Astrocyte (in vitro differentiated cells and primary cell): ENCODE data around the gene DUS1L. TPM values are rescaled to one million over a fixed set of nuclear protein-coding genes. Genes with fewer than 3 reads are reported as not detected.

Experiments
- DNase-seq: peaks from one replicate; pipeline ENCODE4 v3.0.0-alpha.2; 2010; ENCODE audit warnings: low read depth
- FAIRE-seq: peaks from 2 replicates; lab custom pipeline; 2011; peaks lifted over from hg19 to GRCh38; lab: Jason Lieb, UNC
- H2AFZ ChIP-seq: 2 replicates; pipeline ENCODE4 v1.6.0; 2012; ENCODE audit warnings: low read depth, low read length, inconsistent platforms
- H3K27ac ChIP-seq: 2 replicates; pipeline ENCODE4 v1.5.1; 2011; ENCODE audit warnings: low read depth, low read length, inconsistent platforms
- H3K27me3 ChIP-seq: 2 replicates; pipeline ENCODE4 v1.6.0; 2011; ENCODE audit warnings: low read length, inconsistent platforms; ENCODE audit not compliant: insufficient read depth
- H3K36me3 ChIP-seq: 2 replicates; pipeline ENCODE4 v1.5.1; 2011; ENCODE audit warnings: low read length, inconsistent platforms; ENCODE audit not compliant: insufficient read depth
- H3K4me1 ChIP-seq: 2 replicates; pipeline ENCODE4 v1.5.1; 2011; ENCODE audit warnings: low read length, inconsistent platforms; ENCODE audit not compliant: insufficient read depth
- H3K4me2 ChIP-seq: 2 replicates; pipeline ENCODE4 v1.6.0; 2012; ENCODE audit warnings: low read length, inconsistent platforms
- H3K4me3 ChIP-seq: 2 replicates; pipeline ENCODE4 v1.5.1; 2011; ENCODE audit warnings: low read depth, mild to moderate bottlenecking, low read length, inconsistent platforms; ENCODE audit not compliant: insufficient read depth
- H3K79me2 ChIP-seq: 2 replicates; pipeline ENCODE4 v1.6.0; 2012; ENCODE audit warnings: mild to moderate bottlenecking, low read length, inconsistent platforms; ENCODE audit not compliant: insufficient read depth
- H3K9ac ChIP-seq: 2 replicates; pipeline ENCODE4 v1.6.0; 2012; ENCODE audit warnings: mild to moderate bottlenecking, low read length, inconsistent platforms
- H3K9me3 ChIP-seq: 2 replicates; pipeline ENCODE4 v1.5.1; 2012; ENCODE audit warnings: low read depth, mild to moderate bottlenecking, low read length, inconsistent platforms; ENCODE audit not compliant: insufficient read depth
- H4K20me1 ChIP-seq: 2 replicates; pipeline ENCODE4 v1.6.0; 2012; ENCODE audit warnings: low read length, inconsistent platforms; ENCODE audit not compliant: insufficient read depth
- H3K27ac Mint-ChIP-seq: one replicate; pipeline ENCODE4 v1.8.0; 2021; ENCODE audit warnings: mild to moderate bottlenecking, mixed read lengths; ENCODE audit not compliant: unreplicated experiment
- H3K27me3 Mint-ChIP-seq: one replicate; pipeline ENCODE4 v1.8.0; 2021; ENCODE audit warnings: low read depth, mixed read lengths; ENCODE audit not compliant: unreplicated experiment
- H3K36me3 Mint-ChIP-seq: one replicate; pipeline ENCODE4 v1.8.0; 2021; ENCODE audit warnings: low read depth, mixed read lengths; ENCODE audit not compliant: unreplicated experiment
- H3K4me1 Mint-ChIP-seq: one replicate; pipeline ENCODE4 v1.8.0; 2021; ENCODE audit warnings: low read depth, mixed read lengths; ENCODE audit not compliant: unreplicated experiment
- H3K4me3 Mint-ChIP-seq: one replicate; pipeline ENCODE4 v1.8.0; 2021; ENCODE audit warnings: mild to moderate bottlenecking, moderate library complexity, mixed read lengths; ENCODE audit not compliant: unreplicated experiment
- H3K9me3 Mint-ChIP-seq: one replicate; pipeline ENCODE4 v1.8.0; 2021; ENCODE audit warnings: mild to moderate bottlenecking, mixed read lengths; ENCODE audit not compliant: unreplicated experiment
- EZH2 ChIP-seq: IDR thresholded peaks from 2 replicates; pipeline ENCODE4 v1.6.1; 2012; ENCODE audit warnings: mild to moderate bottlenecking, low read length, inconsistent platforms; ENCODE audit not compliant: insufficient read depth
- total RNA-seq: library from RNA; stranded (reverse); gene quantifications from 2 replicates; pipeline ENCODE4 v1.2.1, GENCODE V29; 2021
- TF ChIP-seq, protein P1 (sequence below): IDR thresholded peaks from 2 replicates; pipeline ENCODE4 v1.5.1; 2011; ENCODE audit warnings: low read depth, mild to moderate bottlenecking, inconsistent platforms, low read length, moderate library complexity; ENCODE audit not compliant: insufficient read depth

Gene DUS1L
- total RNA-seq, 1 donor from 2014 or later = 55.1 TPM

- Histone ChIP-seq H2AFZ (no peak overlapping the region), H3K27me3 (no peaks in the 10 kb centered on the region), H3K4me3 (no peak overlapping the region), H3K27ac (no peak overlapping the region), H3K4me1 (no peaks in the 10 kb centered on the region), H4K20me1 (peaks cover 80% of the 10 kb centered on the region), H3K9ac (no peak overlapping the region), H3K79me2 (peaks cover 26% of the 10 kb centered on the region), H3K36me3 (peaks cover 16% of the 10 kb centered on the region), H3K4me2 (no peak overlapping the region), H3K9me3 (no peaks in the 10 kb centered on the region)
- no peak overlapping the region for H3K4me3 Mint-ChIP-seq
- H3K36me3 Mint-ChIP-seq = no peaks in the 10 kb centered on the region
- no peak for FAIRE-seq
- H3K4me1 Mint-ChIP-seq = no peaks in the 10 kb centered on the region
- H3K9me3 Mint-ChIP-seq = no peaks in the 10 kb centered on the region
- no peaks in the 10 kb centered on the region for H3K27me3 Mint-ChIP-seq
- TF ChIP-seq EZH2 = no peak
- TF ChIP-seq, protein P1, sequence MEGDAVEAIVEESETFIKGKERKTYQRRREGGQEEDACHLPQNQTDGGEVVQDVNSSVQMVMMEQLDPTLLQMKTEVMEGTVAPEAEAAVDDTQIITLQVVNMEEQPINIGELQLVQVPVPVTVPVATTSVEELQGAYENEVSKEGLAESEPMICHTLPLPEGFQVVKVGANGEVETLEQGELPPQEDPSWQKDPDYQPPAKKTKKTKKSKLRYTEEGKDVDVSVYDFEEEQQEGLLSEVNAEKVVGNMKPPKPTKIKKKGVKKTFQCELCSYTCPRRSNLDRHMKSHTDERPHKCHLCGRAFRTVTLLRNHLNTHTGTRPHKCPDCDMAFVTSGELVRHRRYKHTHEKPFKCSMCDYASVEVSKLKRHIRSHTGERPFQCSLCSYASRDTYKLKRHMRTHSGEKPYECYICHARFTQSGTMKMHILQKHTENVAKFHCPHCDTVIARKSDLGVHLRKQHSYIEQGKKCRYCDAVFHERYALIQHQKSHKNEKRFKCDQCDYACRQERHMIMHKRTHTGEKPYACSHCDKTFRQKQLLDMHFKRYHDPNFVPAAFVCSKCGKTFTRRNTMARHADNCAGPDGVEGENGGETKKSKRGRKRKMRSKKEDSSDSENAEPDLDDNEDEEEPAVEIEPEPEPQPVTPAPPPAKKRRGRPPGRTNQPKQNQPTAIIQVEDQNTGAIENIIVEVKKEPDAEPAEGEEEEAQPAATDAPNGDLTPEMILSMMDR = no peak
- DNase-seq = no peak
- H3K27ac Mint-ChIP-seq = no peak overlapping the region
Observed at GRCh38 chr17:82088838-82089722, 23.5 kb upstream of the DUS1L start.

DNA sequence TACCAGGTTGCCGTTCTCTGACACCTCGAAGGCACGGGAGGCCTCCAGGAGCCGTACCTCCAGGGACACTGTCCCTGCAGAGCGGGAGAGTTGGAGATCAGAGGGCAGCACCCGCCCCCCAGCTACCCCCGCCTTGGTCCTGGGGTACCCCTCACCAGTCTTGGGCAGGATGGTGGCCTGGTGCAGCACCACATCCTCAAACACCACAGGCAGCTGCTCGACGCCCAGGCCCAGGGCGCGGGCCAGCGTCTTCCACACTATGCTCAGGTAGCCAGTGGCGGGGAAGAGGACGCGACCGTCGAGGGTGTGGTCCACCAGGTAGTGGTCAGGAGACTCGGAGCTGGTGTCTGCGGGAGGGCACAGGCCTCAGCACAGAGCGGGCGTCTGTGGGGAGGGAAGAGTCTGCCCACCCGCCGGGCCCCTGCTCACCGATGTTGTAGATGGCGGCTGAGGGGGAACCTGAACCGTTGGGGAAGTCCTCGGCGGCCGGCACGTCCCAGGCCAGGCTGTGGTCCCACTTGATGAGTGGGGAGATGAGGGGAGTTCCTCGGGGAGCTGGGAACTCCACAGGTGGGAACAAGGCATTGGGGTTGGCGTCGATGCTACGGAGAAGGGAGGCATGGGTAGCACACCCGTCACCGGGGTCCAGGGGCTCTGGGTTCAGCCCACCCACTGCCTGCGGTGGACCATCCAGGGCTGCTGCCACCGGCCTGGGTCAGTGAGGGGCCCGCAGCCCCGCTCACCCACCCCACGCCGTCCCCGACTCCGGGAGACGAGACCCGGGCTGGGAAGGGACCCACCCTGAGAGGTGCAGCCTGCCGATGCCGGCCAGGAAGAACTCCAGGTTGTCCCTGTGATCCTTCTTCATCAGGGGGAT is 22.6 kb upstream of the DUS1L start:
- Mint-ChIP-seq H3K4me3 (no peak overlapping the region), H3K27me3 (no peaks in the 10 kb centered on the region), H3K36me3 (no peaks in the 10 kb centered on the region), H3K4me1 (no peaks in the 10 kb centered on the region), H3K27ac (peak overlapping the region; percentile 47), H3K9me3 (no peaks in the 10 kb centered on the region)
- Histone ChIP-seq H3K9ac (no peak overlapping the region), H3K79me2 (peaks cover 18% of the 10 kb centered on the region), H3K36me3 (peaks cover 13% of the 10 kb centered on the region), H3K9me3 (no peaks in the 10 kb centered on the region), H3K4me2 (no peak overlapping the region), H2AFZ (no peak overlapping the region), H3K27ac (no peak overlapping the region), H3K4me3 (no peak overlapping the region), H3K4me1 (no peaks in the 10 kb centered on the region), H4K20me1 (peaks cover 80% of the 10 kb centered on the region), H3K27me3 (no peaks in the 10 kb centered on the region)
- FAIRE-seq (no peak), DNase-seq (no peak)
- TF ChIP-seq, protein P1 = no peak
- no peak for TF ChIP-seq EZH2
